Hepatocyte (in vitro differentiated cells): ENCODE results near the gene LEMD1.

ENCODE experiments used
- CTCF ChIP-seq: fragments of 200-600 bp; sonication (generic); IDR thresholded peaks from 2 replicates; pipeline ENCODE4 v1.5.1; 2016; ENCODE audit warnings: antibody characterized with exemption, mild to moderate bottlenecking; ENCODE audit not compliant: poor library complexity
- EZH2 ChIP-seq: fragments of 200-600 bp; sonication (generic); IDR thresholded peaks from 2 replicates; pipeline ENCODE4 v1.6.1; 2016; ENCODE audit warnings: antibody characterized with exemption, mild to moderate bottlenecking, borderline replicate concordance

- TF ChIP-seq CTCF (no peak), EZH2 (no peak)
These were observed 21.9 kb upstream of the LEMD1 start for GRCh38 chr1:205443585-205444299.
